Right ventricle myocardium superior (tissue), 1 donor: ENCODE results near the gene BOLA3. TPM values are rescaled to one million over a fixed set of nuclear protein-coding genes. Genes with fewer than 3 reads are reported as not detected.
"Not testable (repeated sequence)": the region's sequence is repeated elsewhere in the genome, so short reads cannot be mapped to it uniquely, and the experiment has no call there.

Experiments
- ATAC-seq: fragments of 200-7000 bp; cut with Tn5 transposase; one replicate; pipeline ENCODE4 v1.9.1; 2020; ENCODE audit warnings: mild to moderate bottlenecking; ENCODE audit not compliant: poor library complexity
- DNase-seq: peaks from one replicate; pipeline ENCODE4 v3.0.0-alpha.2; 2020
- intact Hi-C: fragments of 100-400 bp; cut with DNase I; formaldehyde crosslinking; loops from one replicate; pipeline ENCODE4 v1.11.2; 2022
- total RNA-seq: library from RNA; stranded (reverse); fragmentation: NEBNext Ultra II Directional; extraction: Animal tissue kit (Norgen Biotek cat#: 25700); gene quantifications from one replicate; pipeline ENCODE4 v1.2.1, GENCODE V29; 2021
- donor health status: DM: no; HTN: yes; CAD: no; lungs with severe emphysema.

The BOLA3 gene
- total RNA-seq, 1 donor from 2014 or later = 89.6 TPM

- intact Hi-C loops = no loop called here
- no peak for DNase-seq
- no peak for ATAC-seq
Observed at GRCh38 chr2:74155830-74156229, 8.1 kb upstream of the BOLA3 start.

- DNase-seq (no peak), ATAC-seq (no peak)
- intact Hi-C loops = no loop called here
Observed at GRCh38 chr2:74152954-74153353, 5.2 kb upstream of the BOLA3 start.

- no peak for ATAC-seq
- intact Hi-C loops = loop anchor here (10.0 kb wide), 2 partner anchors 165 to 325 kb away; partner anchors contain the start of genes STAMBP and TET3
- no peak for DNase-seq
Observed at GRCh38 chr2:74149570-74150319, 2.0 kb upstream of the BOLA3 start.

GRCh38 chr2:74149247-74149525 lies 1.5 kb upstream of the BOLA3 start:
- no peak for DNase-seq
- intact Hi-C loops = loop anchor here (10.0 kb wide), 2 partner anchors 164 to 324 kb away; partner anchors contain the start of genes STAMBP and TET3
- no peak for ATAC-seq

- DNase-seq = no peak
- no peak for ATAC-seq
- intact Hi-C loops = loop anchor here (10.0 kb wide), 2 partner anchors 164 to 324 kb away; partner anchors contain the start of genes STAMBP and TET3
Observed at GRCh38 chr2:74148457-74149246, 940 bp upstream of the BOLA3 start.

- peak; percentile 7 for ATAC-seq
- intact Hi-C loops = loop anchor here (10.0 kb wide), 2 partner anchors 162 to 322 kb away; partner anchors contain the start of genes STAMBP and TET3
Observed at GRCh38 chr2:74146929-74147726, 584 bp downstream of the BOLA3 start.

GRCh38 chr2:74142340-74142739 lies 5.4 kb downstream of the BOLA3 start:
- no peak for ATAC-seq
- no peak for DNase-seq
- intact Hi-C loops = loop anchor here (10.0 kb wide), 2 partner anchors 158 to 318 kb away; partner anchors contain the start of genes STAMBP and TET3

More at GRCh38 chr2:74146929-74147726, 584 bp downstream of the BOLA3 start:
- no peak for DNase-seq

- ATAC-seq (no peak), DNase-seq (no peak)
- intact Hi-C loops = no loop called here
Observed at GRCh38 chr2:74138600-74139323, 8.9 kb downstream of the BOLA3 start.

GRCh38 chr2:74137651-74138599 lies 9.8 kb downstream of the BOLA3 start:
- intact Hi-C loops = no loop called here
- DNase-seq (no peak), ATAC-seq (no peak)

- no peak for DNase-seq
- intact Hi-C loops = no loop called here
- no peak for ATAC-seq
Observed at GRCh38 chr2:74131901-74132300, 15.8 kb downstream of the BOLA3 start.

- DNase-seq = no peak
- intact Hi-C loops = no loop called here
- no peak for ATAC-seq
Observed at GRCh38 chr2:74130211-74130995, 17.3 kb downstream of the BOLA3 start.

- intact Hi-C loops = no loop called here
- DNase-seq = no peak
- ATAC-seq = no peak
Observed at GRCh38 chr2:74128206-74128605, 19.5 kb downstream of the BOLA3 start.

GRCh38 chr2:74123955-74124354 lies 23.8 kb downstream of the BOLA3 start:
- DNase-seq, ATAC-seq, intact Hi-C loops: not testable (repeated sequence)

- DNase-seq, ATAC-seq, intact Hi-C loops: not testable (repeated sequence)
Observed at GRCh38 chr2:74121846-74122245, 25.9 kb downstream of the BOLA3 start.

- intact Hi-C loops = no loop called here
- DNase-seq (peak; percentile 88), ATAC-seq (peak; percentile 100)
Observed at GRCh38 chr2:74119912-74120825, 27.5 kb downstream of the BOLA3 start.

GRCh38 chr2:74119339-74119738 lies 28.4 kb downstream of the BOLA3 start:
- DNase-seq = no peak
- intact Hi-C loops = no loop called here
- ATAC-seq = no peak
